ENCODE data around the gene INAFM2.

The INAFM2 gene

DNA sequence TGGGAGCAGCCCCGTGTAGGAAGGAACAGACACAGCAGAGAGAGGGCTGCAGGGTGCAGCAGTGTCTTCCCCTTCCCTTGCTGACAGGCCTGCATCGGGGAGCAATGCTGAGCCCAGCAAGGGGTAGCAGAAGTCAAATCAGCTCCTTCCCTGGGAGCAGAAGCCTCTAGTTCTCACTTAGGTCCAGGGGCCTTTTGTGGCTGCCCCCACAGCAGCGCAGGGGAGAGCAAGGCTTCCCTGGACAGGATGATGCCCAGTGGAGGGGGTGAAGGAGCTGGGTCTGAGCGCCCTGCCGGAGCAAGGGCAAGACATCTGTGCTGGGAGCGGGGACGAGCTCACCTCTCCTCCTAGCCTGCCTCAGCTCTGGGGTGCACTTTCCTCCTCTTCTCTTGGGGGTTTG lies 16.6 kb upstream of the INAFM2 start:
- DNase-seq (ENCODE audit: low read depth): no peak

DNA sequence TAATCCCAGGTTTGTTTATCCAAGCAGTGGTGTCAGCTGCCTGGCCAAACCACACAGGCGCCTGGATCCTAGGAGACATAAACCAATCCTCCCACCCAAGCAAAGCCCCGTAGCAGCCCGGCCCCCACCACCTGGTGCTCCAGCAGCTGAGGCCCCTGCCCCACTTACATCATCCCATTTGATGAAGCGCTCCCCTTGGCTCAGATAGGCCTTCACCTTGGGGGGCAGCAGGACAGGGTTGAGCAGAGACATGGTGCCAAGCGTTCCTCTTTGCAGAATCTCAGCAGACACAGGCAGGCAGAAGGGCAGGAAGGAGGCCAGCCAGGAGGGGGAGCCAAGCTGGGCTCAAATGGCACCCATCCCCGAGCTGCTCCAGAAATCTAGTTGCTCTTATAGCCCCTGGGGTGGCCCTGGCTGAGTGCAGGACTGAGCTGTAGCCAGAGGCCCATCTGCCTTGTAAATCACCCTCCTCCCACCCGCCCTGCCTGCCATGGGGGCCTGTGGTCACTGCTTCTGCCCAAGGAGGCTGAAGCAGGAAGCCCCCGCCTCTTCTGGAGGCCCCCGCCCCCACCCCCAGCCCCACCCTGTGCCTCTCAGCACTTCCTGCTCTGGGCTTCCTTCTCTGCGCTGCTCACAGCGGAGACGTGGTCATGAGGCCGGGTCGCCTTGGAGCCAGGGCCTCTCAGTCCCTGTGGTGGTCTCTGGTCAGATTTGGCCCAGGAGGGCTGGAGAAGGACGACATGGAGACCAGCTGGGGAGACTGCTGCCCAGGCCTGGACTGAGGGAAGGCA lies 15.9 kb upstream of the INAFM2 start, which contains the start of gene PLCB2:
TSS of gene PLCB2 (minus strand) at position 515 of the 791 bp plus-strand sequence. CDS start at position 252, 263 bp downstream.
- no peak for DNase-seq (ENCODE audit: low read depth)

DNA sequence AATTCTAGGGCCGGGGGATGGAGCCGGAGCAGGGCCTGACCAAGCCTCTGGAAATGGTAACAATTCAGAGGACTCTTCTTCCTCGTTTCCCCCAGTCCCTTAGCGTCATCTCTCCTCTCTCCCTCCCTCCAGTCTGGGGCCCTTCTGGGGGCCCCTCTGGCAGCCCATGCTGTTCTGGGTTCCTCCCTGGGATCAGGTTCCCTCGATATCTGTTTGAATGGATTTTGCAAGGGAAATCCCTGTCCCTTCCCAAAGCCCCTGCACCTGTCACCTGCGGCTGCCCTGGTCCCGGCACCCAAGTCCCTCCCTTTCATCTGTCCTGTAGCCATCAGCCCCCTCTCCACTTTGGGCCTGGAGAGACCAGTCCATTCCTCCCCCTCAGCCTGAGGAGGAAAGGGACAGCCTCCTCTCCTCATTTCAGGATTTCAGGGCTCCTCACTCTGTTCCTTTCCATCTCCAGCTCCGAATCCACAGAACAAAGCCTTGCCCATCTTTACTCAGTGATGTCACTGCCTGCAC lies 14.1 kb upstream of the INAFM2 start:
- no peak for DNase-seq (ENCODE audit: low read depth)

DNA sequence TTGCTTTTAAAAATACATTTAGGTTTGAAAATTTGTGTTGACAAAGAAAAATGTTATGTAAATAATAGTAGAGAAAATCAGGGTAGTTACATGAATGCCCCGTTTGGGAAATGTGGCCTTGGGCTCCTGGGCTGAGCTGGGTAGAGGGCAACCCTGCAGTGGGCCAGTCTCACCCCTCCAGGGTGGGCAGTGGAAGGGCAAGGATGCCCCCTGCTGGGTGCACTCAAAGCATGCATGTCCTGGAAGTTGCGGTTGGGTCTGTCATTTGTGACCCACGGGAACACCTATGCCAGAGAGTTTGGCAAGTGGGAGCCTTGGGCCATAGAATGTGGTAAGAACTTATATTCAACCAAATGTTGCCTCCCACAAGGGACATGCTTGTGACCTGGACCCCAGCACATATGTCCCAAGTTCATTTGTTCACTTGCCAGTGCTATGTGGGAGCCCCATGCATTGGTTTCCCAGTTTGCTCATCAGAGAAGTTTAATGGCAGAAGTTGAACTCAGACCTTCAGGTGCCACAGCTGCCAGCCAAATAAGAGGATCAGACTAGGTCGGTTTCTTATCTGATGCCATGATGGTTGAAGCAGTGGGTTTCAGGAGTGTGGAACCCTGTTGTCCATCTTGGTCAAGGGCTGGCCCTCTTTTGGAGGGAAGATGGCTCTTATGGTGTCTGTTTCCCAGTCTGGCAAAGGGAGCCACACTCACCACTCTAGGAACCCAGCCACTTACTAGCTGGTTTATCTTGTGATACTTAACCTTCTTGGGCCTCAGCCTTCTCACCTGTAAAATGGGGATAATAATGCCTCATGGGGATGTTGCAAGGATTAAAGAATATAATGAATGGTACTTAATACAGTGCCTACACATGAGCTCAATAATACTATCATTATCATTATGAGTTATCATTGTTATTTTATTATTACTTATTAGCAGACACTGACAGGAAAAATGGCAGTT lies 13.2 kb upstream of the INAFM2 start:
- no peak for DNase-seq (ENCODE audit: low read depth)

DNA sequence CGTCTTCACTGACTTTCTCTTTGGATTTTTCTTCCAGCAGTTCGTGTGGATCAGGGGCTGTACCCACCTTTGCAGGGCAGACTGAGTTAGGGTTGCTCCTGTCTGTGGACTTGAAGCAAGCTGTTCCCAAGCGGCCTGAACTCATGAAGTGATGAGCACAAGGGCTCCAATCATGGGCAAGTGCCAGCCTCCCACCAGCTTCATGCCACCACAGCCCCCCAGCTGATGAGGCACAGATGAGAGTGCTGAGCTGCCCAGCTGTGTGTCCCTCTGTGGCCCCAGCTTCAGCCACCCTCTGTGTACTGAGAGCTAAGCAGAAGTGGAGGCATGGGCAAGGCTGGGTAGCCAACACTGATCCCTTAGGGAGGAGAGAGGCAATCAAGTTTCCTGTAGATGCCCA lies 12.5 kb upstream of the INAFM2 start:
- no peak for DNase-seq (ENCODE audit: low read depth)

DNA sequence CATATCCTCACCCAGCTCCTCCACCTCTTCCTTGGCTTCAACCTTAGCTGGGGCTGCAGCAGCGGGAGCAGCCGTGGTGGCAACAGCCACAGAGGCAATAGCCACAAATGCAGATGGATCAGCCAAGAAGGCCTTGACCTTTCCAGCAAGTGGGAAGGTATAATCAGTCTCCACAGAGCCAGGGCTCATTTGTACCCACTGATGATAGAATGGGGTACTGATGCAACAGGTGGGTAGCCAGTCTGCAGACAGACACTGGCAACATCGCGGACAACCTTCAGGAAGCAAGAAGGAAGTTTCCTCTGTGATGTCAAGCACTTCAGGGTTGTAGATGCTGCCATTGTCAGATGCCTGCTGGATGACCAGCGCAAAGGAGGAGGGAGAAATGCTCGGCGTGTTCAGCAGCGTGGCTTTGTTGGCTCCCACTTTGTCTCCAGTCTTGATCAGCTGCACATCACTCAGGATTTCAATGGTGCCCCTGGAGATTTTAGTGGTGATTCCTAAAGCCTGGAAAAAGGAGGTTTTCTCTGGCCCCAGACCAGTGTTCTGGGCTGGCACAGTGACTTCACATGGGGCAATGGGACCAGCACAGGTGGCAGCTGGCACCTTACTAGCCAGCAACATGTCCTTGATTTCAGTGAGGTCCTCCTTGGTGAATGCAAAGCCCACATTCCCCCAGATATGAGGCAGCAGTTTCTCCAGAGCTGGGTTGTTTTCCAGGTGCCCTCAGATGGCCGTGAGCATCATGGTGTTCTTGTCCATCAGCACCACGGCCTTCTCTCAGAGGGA lies 10.9 kb upstream of the INAFM2 start:
- no peak for DNase-seq (ENCODE audit: low read depth)

DNA sequence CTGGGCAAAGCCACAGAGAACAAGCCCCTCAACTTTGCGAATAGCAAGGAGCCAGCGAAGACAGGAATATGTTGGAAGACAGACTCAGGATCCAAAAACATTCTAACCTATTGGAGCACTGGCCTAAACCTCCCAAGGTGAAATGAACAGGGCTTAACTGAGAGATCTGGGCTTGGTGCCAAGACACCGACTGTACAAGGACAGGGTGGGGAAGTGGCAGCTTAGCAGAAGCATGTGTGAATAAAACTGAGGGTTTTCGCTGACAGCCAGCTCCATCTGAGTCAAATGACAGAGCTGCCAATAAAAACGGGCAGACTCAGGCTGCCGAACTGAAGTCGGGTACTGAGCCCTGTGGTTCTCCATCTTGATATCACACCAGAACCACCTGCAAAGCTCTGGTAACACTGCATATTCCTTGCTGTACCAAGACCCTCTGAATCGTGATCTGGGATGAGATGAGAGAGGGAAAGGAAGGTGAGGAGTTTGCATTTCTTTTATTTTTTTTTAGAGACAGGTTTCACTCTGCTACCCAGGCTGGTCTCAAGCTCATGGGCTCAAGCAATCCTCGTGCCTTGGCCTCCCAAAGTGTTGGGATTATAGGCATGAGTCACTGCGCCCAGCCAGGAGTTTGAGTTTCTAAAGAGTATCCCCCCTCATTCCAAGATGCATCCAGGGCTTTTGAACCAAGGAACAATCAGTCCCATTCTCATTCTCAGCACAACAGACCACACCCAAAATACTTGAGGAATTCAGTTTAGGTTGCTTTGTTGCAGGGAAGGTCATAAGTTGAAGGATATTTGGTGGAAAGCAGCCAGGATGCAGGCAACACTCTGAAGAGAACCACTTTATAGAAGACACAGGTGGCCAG lies 9.7 kb upstream of the INAFM2 start:
- no peak for DNase-seq (ENCODE audit: low read depth)

DNA sequence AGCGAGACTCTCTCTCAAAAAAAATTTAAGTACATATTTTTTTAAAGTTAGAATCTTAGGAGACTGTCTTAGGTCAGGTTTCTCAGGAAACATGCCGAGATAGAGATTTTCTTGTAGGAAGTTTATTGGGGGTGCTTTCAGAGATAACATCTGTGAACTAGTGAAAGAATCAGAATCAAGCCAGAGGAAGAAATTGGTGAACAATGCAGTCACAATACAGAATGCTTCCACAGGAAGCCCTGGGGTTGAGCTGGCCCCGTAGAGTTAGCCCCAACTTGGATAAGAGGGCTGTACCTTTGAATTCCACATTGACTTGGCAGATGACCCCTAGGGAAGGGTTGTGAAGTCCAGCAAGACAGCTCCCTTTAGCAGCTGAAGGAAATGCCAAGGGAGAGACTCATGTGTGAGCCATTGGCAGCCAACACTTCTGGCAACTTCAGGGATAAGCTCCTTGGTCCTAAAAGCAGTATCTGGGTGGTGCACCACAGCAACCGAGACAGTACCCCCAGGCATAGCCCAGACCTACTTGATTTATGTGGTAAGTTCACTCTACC lies 8.7 kb upstream of the INAFM2 start:
- DNase-seq (ENCODE audit: low read depth): no peak

DNA sequence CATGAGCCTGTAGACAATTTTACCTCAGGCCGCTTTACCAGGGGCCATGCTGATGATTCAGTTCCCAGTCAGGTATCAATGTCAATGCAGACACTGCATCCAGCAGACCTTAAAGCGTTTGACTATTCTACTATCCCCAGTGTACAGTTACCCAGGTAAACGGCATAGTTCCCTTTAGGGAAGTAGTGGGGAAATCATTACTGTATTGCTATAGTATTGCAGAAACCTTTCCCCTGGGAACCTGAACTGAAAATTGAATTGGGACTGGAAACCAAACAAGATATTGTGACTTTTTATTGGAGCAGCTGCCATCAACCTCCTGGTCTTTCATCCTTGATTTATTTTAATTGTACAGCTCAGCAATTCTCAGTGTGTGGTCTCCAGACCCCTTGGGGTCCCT lies 6.6 kb upstream of the INAFM2 start:
- DNase-seq (ENCODE audit: low read depth): no peak

DNA sequence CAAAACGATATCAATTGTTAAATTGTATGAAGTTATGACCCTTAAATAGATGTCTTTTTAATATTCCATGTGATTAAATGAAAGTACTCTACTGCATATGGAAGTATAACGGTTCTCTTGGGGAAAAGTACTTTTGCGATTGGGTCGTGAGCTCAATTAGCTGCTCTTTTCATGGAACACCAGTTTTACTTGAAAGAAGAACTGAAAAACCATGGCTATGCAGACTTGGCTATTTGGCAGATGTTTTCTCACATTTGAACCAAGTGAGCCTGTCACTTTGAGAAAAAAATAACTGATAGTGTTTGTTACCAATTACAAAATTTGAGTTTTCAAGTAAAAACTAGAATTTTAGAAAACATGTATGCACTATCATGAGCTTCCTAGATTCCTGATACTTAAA lies 5.9 kb upstream of the INAFM2 start:
- no peak for DNase-seq (ENCODE audit: low read depth)

DNA sequence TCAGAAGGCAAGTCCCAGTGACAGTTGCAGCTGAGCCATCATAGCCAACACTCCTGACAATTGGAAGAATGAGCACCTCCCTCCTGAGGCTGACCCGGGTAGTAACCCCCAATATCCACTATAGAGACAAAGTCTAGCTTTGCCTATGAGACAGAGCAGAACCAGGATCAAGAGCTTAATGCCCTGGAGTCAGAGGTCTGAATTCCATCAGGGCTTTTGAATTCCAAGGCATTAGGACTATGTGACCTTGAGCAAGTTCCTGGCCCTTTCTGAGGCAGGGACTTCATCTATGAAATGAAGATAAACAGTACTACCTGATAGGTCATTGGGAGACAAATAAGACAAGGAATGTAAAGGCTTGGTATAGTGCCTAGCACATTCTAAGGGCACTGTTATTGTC lies 3.1 kb upstream of the INAFM2 start:
- no peak for DNase-seq (ENCODE audit: low read depth)

DNA sequence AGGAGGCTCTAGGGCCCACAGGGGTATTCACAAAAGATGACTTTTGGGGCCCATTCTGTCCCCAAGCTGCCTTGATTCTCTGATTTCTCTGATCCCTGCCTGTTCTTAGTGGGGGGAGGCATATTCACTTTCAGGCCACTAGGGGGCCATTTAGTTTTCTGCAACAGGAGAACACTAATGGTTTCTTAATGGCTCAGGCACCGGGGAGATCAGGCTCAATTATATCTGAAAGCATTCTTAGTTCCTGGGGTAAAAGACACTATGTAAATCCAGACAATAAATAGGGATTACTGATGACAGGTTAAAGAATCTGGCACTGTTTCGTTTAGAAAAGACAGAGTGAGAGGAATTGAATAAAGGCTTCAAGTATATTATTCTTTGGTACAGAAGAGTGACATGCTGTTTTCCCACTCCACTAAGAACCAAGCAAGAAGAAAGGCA lies 2.5 kb upstream of the INAFM2 start:
- DNase-seq (ENCODE audit: low read depth): no peak

DNA sequence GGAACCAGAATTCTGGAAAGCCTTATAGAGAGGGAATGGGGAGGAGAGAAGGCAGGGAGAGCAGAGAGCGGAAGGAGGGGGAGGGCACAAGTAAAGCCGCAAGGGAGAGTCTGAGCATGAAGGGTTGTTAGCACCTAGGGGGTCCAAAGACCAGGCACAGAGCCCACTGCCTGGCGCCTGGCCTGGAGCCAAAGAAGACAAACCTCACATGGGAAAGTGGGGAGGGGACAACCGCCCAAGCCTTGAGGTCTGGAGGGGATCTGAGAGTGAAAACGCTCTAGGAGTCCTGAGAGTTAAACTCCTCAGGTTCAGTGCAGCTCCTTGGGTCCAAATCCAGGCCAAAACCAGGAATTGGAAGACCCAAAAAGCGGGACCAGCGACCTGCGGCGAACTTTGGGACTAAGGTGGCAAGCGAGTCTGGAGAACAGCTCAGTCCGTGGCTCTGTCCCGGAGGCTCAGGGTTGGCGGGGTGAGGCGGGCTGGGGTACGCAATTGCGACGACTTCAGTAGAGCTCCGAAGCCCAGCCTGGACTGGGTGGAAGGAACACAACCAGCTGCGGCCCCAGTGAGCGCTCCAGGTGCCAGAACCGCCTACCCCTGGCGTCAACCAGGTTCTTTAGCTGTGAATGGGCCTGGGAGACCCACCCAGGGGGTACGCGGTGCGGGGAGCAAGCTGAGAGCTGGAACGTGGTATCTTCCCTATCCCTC lies 807 bp upstream of the INAFM2 start:
- no peak for DNase-seq (ENCODE audit: low read depth)

DNA sequence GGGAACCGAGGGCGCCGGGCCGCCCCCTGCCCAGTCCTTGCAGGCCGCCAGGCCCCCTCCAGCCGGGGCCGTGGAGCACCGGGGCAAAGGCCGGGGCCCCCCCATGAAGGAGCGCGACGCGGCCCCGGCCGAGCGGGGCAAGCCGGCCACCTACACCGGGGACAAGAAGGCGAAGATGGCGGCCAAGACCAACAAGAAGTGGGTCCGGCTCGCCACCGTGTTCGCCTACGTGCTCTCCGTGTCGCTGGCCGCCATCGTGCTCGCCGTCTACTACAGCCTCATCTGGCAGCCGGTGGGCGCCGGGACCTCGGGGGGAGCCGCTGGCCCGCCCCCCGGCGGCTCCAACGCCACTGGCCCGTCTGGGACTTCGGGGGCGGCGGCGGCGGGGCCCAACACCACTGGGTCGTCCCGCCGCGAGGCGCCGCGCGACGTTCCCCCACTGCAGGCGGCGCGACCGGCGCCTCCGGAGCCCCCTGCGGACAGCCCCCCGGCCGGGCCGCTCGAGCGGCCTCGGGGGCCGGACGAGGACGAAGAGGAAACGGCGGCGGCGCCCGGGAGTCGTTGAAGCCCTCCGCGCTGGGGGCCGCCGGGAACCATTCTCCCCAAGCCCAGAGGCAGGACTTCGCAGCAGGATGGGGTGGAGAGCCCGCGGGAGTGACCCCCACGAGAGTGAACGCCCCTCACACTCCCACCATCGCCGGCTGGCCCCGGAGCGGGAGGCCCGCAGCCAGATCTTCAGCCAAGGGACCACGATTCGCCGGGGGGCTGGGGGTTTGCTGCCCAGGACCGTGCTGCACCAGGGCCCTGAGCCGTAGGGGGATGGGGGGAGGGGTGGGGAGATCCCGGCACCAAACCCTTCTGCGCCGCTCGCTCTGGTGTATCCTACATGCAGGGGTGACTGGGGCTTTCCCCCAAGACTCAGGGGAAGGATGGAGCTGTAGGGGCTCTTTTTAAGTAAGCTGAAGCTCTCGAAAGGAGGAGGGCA lies 753 bp downstream of the INAFM2 start:
- DNase-seq (ENCODE audit: low read depth): no peak

DNA sequence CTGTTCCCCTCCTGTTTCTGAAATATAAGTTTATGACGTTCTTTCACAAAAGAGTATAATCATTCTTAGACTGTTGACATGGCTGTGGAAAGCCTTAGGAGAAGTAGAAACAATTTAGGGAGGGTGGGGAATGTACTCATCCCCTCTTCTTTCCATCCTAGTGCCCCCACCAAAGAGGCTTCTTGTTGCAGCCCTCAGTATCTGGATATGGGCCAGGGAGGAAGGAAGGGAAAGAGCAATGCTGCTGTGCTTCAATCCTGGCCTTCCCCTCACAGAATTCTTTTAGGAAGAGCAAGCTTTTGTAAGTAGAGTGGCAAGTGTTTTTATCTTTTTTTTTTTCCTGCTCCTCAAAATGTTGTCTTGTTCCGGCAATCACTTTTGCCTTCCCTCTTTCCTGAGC lies 1.7 kb downstream of the INAFM2 start:
- no peak for DNase-seq (ENCODE audit: low read depth)

DNA sequence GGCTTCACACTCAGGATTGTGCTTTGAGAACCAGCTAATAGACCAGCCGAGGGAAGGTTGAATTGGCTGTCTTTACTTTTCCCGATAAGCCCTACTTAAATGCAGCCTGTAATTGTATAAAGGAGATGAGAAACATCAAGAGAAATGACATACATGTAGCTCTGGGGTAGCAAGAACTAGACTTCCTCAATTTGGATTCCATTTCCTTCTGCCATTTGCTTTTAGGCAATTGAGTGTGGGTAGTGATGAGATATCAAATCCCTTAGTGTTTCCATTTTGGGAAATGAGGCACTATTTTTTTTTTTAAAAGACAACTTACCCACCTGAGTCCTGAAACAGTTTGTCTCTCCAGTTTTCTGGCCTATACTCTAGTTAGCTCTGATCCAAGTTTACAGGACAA lies 2.2 kb downstream of the INAFM2 start:
- no peak for DNase-seq (ENCODE audit: low read depth)

DNA sequence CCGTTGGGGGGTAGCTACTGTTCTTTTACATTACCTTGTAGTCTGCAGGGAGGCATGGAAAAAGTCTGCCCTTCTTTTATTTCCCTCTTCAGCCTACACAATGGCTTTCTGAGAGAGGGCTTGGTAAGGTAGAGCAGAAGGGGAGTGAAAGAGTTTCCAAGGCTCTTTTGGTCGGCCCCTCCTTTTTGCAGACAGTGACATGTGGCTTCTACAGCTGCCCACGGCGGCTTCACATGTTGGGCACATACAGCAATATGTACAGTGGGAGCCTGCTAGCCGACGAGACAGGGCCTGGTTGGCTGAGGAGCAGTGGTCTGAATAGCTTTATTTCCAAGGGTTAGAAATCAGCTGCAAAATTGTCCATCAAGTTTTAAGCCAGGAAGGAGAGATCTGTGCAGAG lies 4.0 kb downstream of the INAFM2 start:
- no peak for DNase-seq (ENCODE audit: low read depth)

DNA sequence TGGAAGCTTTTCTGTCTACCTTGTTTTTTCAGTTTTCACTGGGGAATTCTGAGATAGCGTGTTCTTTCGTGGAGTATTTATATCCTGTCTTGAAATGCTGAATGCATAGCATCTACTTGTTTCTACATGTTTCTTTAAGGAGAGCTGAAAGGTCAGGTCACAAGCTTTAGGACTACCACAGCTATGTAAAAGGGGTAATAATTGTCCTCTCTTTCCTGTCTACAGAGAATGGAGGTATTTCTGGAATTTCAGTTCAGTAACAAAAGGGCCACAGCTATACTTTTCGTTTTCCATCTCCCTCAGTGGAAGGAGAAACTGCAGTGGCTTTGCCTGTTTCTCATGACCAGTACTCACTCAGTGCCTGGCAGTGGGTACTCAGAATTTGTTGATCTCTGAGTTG lies 4.7 kb downstream of the INAFM2 start:
- no peak for DNase-seq (ENCODE audit: low read depth)

DNA sequence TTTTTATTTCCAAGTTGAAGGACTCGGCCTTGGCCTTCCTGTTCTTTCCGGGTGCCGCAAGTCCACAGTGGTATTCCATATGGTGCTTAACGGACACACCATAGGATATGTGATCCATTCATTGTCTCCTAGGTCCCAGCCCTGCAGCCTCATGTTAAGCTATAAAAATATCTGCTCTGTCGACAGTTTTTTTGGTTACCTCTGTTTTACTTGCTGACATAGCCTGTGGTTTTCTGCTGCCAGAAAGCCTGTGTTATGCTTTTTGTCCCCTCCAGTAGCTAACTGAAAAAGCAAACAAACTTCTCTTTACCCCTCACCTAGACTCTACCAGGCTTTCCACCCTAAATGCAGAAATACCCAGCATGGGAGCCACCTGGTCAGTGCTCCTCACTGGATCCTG lies 5.3 kb downstream of the INAFM2 start:
- no peak for DNase-seq (ENCODE audit: low read depth)

All from stimulated activated CD8-positive, alpha-beta memory T cell treated with anti-CD3 and anti-CD28 coated beads, Interleukin-7, amount 100 ng/mL, for 24 hours (primary cell).